Inflammatory macrophage (primary cell): Measurements from ENCODE around the gene C19orf85.
"Not testable (repeated sequence)": the region's sequence is repeated elsewhere in the genome, so short reads cannot be mapped to it uniquely, and the experiment has no call there.

ENCODE experiments used
- DNase-seq, 2 donors: peaks; one replicate each; pipeline ENCODE4 v3.0.0-alpha.2; 2020 to 2022

The C19orf85 gene

GRCh38 chr19:55457683-55458457 is 6.7 kb downstream of the C19orf85 start:
- DNase-seq = no peak

GRCh38 chr19:55456347-55456746 is 8.2 kb downstream of the C19orf85 start:
- no peak for DNase-seq

- no peak for DNase-seq
These were observed 8.8 kb downstream of the C19orf85 start for GRCh38 chr19:55455576-55456235.

- DNase-seq = peak; percentile 44 to 49
These were observed 9.7 kb downstream of the C19orf85 start for GRCh38 chr19:55454787-55455243.

GRCh38 chr19:55453511-55454260 is 10.9 kb downstream of the C19orf85 start:
- DNase-seq = no peak

- DNase-seq = peak; percentile 27 to 47
These were observed 11.7 kb downstream of the C19orf85 start for GRCh38 chr19:55452749-55453346.

GRCh38 chr19:55451965-55452748 is 12.4 kb downstream of the C19orf85 start:
- no peak for DNase-seq

GRCh38 chr19:55451163-55451964 is 13.2 kb downstream of the C19orf85 start:
- no peak for DNase-seq

- DNase-seq = no peak
These were observed 15.1 kb downstream of the C19orf85 start for GRCh38 chr19:55449469-55449868.

GRCh38 chr19:55448175-55448490 is 16.4 kb downstream of the C19orf85 start:
- DNase-seq = not testable (repeated sequence)

GRCh38 chr19:55447421-55448174 is 17.0 kb downstream of the C19orf85 start:
- DNase-seq = no peak

GRCh38 chr19:55446060-55446459 is 18.5 kb downstream of the C19orf85 start:
- DNase-seq = no peak

GRCh38 chr19:55444646-55445045 is 19.9 kb downstream of the C19orf85 start:
- DNase-seq = no peak

- no peak for DNase-seq
These were observed 20.6 kb downstream of the C19orf85 start for GRCh38 chr19:55443824-55444480.

GRCh38 chr19:55443045-55443823 is 21.3 kb downstream of the C19orf85 start, which contains the start of gene SHISA7:
TSS of gene SHISA7 (minus strand) at chr19:55443300. CDS start at chr19:55442863, 437 bp downstream.
- DNase-seq = no peak

GRCh38 chr19:55442372-55442961 is 22.1 kb downstream of the C19orf85 start:
- no peak for DNase-seq

GRCh38 chr19:55441692-55442321 is 22.7 kb downstream of the C19orf85 start:
- DNase-seq = no peak

GRCh38 chr19:55441319-55441691 is 23.2 kb downstream of the C19orf85 start:
- DNase-seq = peak; percentile 51 to 53
